Embryonic facial prominence (tissue), 1 donor: ENCODE results near the gene HYPK.
"Not testable (repeated sequence)": the region's sequence is repeated elsewhere in the genome, so short reads cannot be mapped to it uniquely, and the experiment has no call there.

Experiments
- DNase-seq: peaks from one replicate; pipeline ENCODE4 v3.0.0-alpha.2; 2016; ENCODE audit errors: extremely low spot score

Gene HYPK

GRCh38 chr15:43795197-43795596 is 5.2 kb upstream of the HYPK start:
- no peak for DNase-seq

- DNase-seq = no peak
Measured at GRCh38 chr15:43795997-43796396, 4.4 kb upstream of the HYPK start.

GRCh38 chr15:43796566-43796965 is 3.8 kb upstream of the HYPK start:
- DNase-seq = no peak

- DNase-seq = no peak
Measured at GRCh38 chr15:43799209-43799944, 1.0 kb upstream of the HYPK start.

GRCh38 chr15:43799945-43800285 is 484 bp upstream of the HYPK start, which contains the start of gene SERINC4:
Gene SERINC4 (minus strand): TSS chr15:43800220. CDS start chr15:43799986, 234 bp downstream.
- DNase-seq = no peak

GRCh38 chr15:43802676-43803075 is 2.3 kb downstream of the HYPK start:
- DNase-seq = not testable (repeated sequence)

GRCh38 chr15:43808435-43808950 is 8.1 kb downstream of the HYPK start:
- DNase-seq = no peak

- DNase-seq = no peak
Measured at GRCh38 chr15:43808960-43809678, 8.7 kb downstream of the HYPK start.

GRCh38 chr15:43815064-43815463 is 14.7 kb downstream of the HYPK start:
- not testable (repeated sequence) for DNase-seq

GRCh38 chr15:43821505-43821904 is 21.1 kb downstream of the HYPK start:
- DNase-seq = no peak

GRCh38 chr15:43824302-43825246 is 24.2 kb downstream of the HYPK start, which contains the start of gene MFAP1:
Gene MFAP1 (minus strand): TSS chr15:43824690. CDS start chr15:43824569, 121 bp downstream.
- DNase-seq = peak; percentile 95

- DNase-seq = not testable (repeated sequence)
Measured at GRCh38 chr15:43825305-43825704, 24.9 kb downstream of the HYPK start.

- DNase-seq = no peak
Measured at GRCh38 chr15:43826029-43826507, 25.7 kb downstream of the HYPK start.

- DNase-seq = peak; percentile 22
Measured at GRCh38 chr15:43826508-43827341, 26.3 kb downstream of the HYPK start, which contains the start of gene WDR76. Gene WDR76 (plus strand): TSS chr15:43827002. CDS start chr15:43827033, 31 bp downstream.

GRCh38 chr15:43828061-43828657 is 27.8 kb downstream of the HYPK start:
- no peak for DNase-seq

GRCh38 chr15:43829951-43830540 is 29.6 kb downstream of the HYPK start:
- DNase-seq = not testable (repeated sequence)

- not testable (repeated sequence) for DNase-seq
Measured at GRCh38 chr15:43830691-43831275, 30.4 kb downstream of the HYPK start.

GRCh38 chr15:43831519-43832052 is 31.2 kb downstream of the HYPK start:
- DNase-seq = not testable (repeated sequence)

GRCh38 chr15:43832485-43832884 is 32.1 kb downstream of the HYPK start:
- DNase-seq = not testable (repeated sequence)
